Cardiac muscle cell (in vitro differentiated cells and primary cell): ENCODE measurements around the gene DGKD. TPM values are rescaled to one million over a fixed set of nuclear protein-coding genes. Genes with fewer than 3 reads are reported as not detected.
A peak's percentile ranks its signal among the peaks of the same experiment; 100 is the strongest.

ENCODE experiments used
- DNase-seq, 2 donors: peaks; one replicate each; pipeline versions ENCODE4 v3.0.0 to v3.0.0-alpha.2; 2010 to 2017; ENCODE audit warnings: low read depth in 1 of 2, low spot score in 1 of 2
- H3K27ac ChIP-seq: fragments of 200-600 bp; sonication (generic); 2 replicates; pipeline ENCODE4 v1.5.1; 2016
- H3K27me3 ChIP-seq: fragments of 200-600 bp; sonication (generic); 2 replicates; pipeline ENCODE4 v1.6.0; 2016; ENCODE audit warnings: control low read depth
- H3K36me3 ChIP-seq: fragments of 200-600 bp; sonication (generic); 2 replicates; pipeline ENCODE4 v1.5.1; 2016; ENCODE audit warnings: control low read depth
- H3K4me1 ChIP-seq: fragments of 200-600 bp; sonication (generic); 2 replicates; pipeline ENCODE4 v1.8.1; 2017; ENCODE audit warnings: low read depth, mild to moderate bottlenecking, mixed run types
- H3K4me3 ChIP-seq: fragments of 200-600 bp; sonication (generic); 2 replicates; pipeline ENCODE4 v1.5.1; 2016; ENCODE audit warnings: mild to moderate bottlenecking
- H3K9me3 ChIP-seq: fragments of 200-600 bp; sonication (generic); 2 replicates; pipeline ENCODE4 v1.5.1; 2017; ENCODE audit warnings: low read depth, mild to moderate bottlenecking, control low read depth
- polyA plus RNA-seq: library from polyadenylated mRNA; unstranded; fragments of >200 nt; fragmentation: Nextera tagmentation; extraction: Ambion mirVana; gene quantifications from 2 replicates; pipeline ENCODE4 v1.2.1, GENCODE V29; 2016
- total RNA-seq: library from RNA; depleted of rRNA; stranded (reverse); fragments of >200 nt; gene quantifications from 2 replicates; pipeline ENCODE4 v1.2.3, GENCODE V29; 2016
- TF ChIP-seq, protein P1 (sequence below): IDR thresholded peaks from 2 replicates; pipeline ENCODE4 v1.5.1; 2012; ENCODE audit warnings: low read depth, mild to moderate bottlenecking, low read length

DGKD gene
- total and polyA plus RNA-seq, 2 experiments from 2014 or later = 21.0 to 40.0 TPM

DNA sequence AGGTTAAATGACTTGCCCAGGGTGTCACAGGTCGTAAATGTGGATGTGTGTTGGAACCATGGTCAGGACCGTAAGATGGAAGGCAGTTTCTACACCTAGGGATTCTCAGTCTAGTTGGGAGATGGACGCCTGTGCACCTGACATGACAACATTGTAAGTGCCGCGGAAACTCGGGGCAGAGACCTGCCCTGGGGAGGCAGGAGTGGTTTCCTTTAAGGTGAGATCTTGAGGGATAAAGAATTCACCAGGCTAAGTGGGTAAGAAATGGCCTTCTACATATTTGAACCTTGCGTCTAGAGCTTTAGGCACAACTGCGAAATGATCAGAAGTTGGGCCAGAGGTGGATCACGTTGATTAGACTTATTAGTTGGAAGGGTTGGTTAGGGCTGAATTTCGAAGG, 1.6 kb downstream of the DGKD start:
- TF ChIP-seq, protein P1, sequence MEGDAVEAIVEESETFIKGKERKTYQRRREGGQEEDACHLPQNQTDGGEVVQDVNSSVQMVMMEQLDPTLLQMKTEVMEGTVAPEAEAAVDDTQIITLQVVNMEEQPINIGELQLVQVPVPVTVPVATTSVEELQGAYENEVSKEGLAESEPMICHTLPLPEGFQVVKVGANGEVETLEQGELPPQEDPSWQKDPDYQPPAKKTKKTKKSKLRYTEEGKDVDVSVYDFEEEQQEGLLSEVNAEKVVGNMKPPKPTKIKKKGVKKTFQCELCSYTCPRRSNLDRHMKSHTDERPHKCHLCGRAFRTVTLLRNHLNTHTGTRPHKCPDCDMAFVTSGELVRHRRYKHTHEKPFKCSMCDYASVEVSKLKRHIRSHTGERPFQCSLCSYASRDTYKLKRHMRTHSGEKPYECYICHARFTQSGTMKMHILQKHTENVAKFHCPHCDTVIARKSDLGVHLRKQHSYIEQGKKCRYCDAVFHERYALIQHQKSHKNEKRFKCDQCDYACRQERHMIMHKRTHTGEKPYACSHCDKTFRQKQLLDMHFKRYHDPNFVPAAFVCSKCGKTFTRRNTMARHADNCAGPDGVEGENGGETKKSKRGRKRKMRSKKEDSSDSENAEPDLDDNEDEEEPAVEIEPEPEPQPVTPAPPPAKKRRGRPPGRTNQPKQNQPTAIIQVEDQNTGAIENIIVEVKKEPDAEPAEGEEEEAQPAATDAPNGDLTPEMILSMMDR = no peak
- no peaks in the 10 kb centered on the region for H3K9me3 ChIP-seq
- DNase-seq = no peak

DNA sequence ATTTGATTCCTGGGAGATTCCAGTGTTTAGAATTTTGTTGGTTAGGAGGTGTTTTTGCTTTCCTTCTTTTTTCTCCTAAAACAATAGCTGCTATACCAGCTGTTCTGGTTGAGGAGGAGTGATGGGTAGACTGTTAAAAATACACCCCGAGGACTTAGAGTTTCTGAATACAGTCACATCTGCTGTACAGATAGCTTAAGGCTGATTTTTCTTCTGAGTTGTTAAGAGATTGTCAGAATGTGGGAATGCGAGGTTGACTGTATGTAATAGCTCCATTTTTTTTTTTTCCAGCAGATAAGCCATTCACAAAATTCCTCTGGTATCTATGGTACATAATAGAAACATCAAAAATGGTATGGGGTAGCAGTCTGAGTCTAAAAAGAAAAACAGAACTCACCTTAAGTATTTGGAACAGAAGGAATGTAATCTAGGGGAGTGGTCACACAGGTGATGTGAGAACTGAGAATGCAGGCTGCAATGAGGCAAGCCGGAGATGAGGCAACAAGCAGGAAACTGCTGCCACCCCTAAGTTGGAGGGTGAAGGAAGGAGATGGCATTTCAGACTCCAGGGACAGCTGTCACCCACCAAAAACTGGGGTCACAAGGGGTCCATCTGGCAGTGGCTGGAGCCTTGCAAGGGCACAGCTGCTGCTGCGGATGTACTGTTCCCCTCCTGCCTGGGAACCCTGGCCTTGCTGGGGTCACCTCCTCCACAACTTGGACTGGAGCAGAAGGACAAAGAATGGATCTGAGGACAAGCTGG, 2.4 kb downstream of the DGKD start:
- Histone ChIP-seq H3K36me3 (no peaks in the 10 kb centered on the region), H3K4me3 (no peak overlapping the region), H3K9me3 (no peaks in the 10 kb centered on the region), H3K4me1 (peaks cover 32% of the 10 kb centered on the region), H3K27ac (no peak overlapping the region), H3K27me3 (peaks cover 2% of the 10 kb centered on the region)
- TF ChIP-seq, protein P1 = no peak
- DNase-seq = peak in 1 of 2 donors; percentile 32

More for the DNA sequence above, 1.6 kb downstream of the DGKD start:
- no peaks in the 10 kb centered on the region for H3K36me3 ChIP-seq
- H3K27me3 ChIP-seq = peaks cover 2% of the 10 kb centered on the region
- no peak overlapping the region for H3K27ac ChIP-seq
- H3K4me3 ChIP-seq = no peak overlapping the region
- peaks cover 26% of the 10 kb centered on the region for H3K4me1 ChIP-seq

DNA sequence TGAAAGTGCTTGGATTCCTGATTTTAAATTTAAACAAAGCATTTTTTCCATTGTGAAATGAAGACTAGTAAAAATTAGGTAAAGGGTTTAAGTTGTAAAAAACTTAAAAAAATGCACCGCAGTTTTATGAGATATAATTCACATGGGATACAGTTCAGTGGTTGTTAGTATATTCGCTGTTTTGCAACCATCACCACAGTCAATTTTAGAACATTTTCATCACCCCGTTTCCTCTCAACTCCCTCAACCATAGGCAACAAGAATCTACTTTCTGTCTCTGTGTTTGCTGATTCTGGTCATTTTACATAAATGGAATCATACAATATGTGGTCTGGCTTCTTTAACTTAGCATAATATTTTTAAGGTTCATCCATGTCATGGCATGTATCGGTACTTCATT, 4.0 kb downstream of the DGKD start:
- TF ChIP-seq, protein P1 = no peak
- H3K4me3 ChIP-seq = no peak overlapping the region
- no peaks in the 10 kb centered on the region for H3K9me3 ChIP-seq
- peaks cover 2% of the 10 kb centered on the region for H3K27me3 ChIP-seq
- peak in 1 of 2 donors; percentile 48 for DNase-seq
- no peaks in the 10 kb centered on the region for H3K36me3 ChIP-seq
- peaks cover 32% of the 10 kb centered on the region for H3K4me1 ChIP-seq
- no peak overlapping the region for H3K27ac ChIP-seq

DNA sequence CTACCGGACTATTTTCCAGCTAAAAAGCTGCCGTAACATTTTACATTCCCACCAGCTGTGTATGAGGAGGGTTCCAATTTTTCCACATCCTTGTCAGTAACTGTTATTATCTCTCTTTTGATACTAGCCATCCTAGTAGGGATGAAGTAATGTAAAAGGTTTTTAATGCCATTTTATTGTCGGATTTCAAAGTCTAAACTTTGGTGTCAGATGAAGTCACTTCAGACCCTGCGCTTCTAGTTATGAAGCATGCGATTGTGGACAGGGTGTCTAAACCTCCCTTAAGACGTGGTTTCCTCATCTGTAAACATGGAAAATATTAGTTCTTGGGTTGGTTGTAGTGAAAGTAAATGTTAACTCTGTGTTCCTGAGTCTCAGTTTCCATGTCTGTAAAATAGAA, 4.7 kb downstream of the DGKD start:
- Histone ChIP-seq H3K4me1 (peaks cover 27% of the 10 kb centered on the region), H3K36me3 (no peaks in the 10 kb centered on the region), H3K4me3 (no peak overlapping the region), H3K27ac (no peak overlapping the region), H3K27me3 (peaks cover 2% of the 10 kb centered on the region), H3K9me3 (no peaks in the 10 kb centered on the region)
- DNase-seq = no peak
- TF ChIP-seq, protein P1 = no peak

DNA sequence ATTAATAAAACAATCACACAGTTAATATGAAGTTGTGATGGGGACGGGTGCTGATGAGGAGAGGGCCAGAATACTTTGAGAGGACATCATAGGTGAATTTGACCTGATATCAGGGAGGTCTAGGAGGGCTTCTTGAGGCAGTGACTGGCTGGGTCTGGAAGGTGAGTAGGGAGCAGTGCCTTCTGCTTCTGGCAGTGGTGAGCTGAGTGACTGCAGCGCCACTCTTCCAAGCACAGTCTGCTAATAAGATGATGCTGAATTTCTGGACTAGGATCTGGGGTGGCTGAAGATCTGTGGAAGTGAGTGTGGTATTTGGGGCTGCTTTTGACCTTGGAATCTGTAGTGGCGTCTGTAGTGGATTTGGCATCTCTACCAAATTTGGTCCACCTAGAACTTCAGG, 5.5 kb downstream of the DGKD start:
- H3K27me3 ChIP-seq = peaks cover 2% of the 10 kb centered on the region
- no peaks in the 10 kb centered on the region for H3K36me3 ChIP-seq
- H3K9me3 ChIP-seq = no peaks in the 10 kb centered on the region
- no peak overlapping the region for H3K27ac ChIP-seq
- TF ChIP-seq, protein P1 = no peak
- peaks cover 27% of the 10 kb centered on the region for H3K4me1 ChIP-seq
- no peak for DNase-seq
- H3K4me3 ChIP-seq = no peak overlapping the region
